OCI-LY3 (cell line): ENCODE data around the gene BCR.

Experiments
- H2AFZ ChIP-seq: fragments of 200-600, 300-600 bp; shearing (Covaris generic); 2 replicates; pipeline ENCODE4 v1.6.0; 2014; ENCODE audit warnings: antibody characterized with exemption, low read depth, low read length
- H3K27ac ChIP-seq: fragments of 200-600, 300-600 bp; sonication (generic); 2 replicates; pipeline ENCODE4 v1.5.1; 2014; ENCODE audit warnings: mild to moderate bottlenecking, low read length, moderate library complexity, mixed read lengths
- H3K27me3 ChIP-seq: fragments of 200-600, 300-600 bp; sonication (generic); 2 replicates; pipeline ENCODE4 v1.6.1; 2014; ENCODE audit warnings: low read depth, low read length, mixed read lengths
- H3K36me3 ChIP-seq: fragments of 200-600, 300-600 bp; sonication (generic); replicated peaks from 2 replicates; pipeline ENCODE3; 2014; ENCODE audit warnings: low read depth, low read length, mixed read lengths
- H3K4me1 ChIP-seq: fragments of 300-600, 200-600 bp; sonication (generic); 2 replicates; pipeline ENCODE4 v1.6.1; 2014; ENCODE audit warnings: low read length, mixed read lengths
- H3K4me2 ChIP-seq: fragments of 200-600, 300-600 bp; sonication (generic); 2 replicates; pipeline ENCODE4 v1.6.1; 2014; ENCODE audit warnings: low read length, mixed read lengths
- H3K4me3 ChIP-seq: fragments of 300-600, 200-600 bp; sonication (generic); 2 replicates; pipeline ENCODE4 v1.5.1; 2014; ENCODE audit warnings: antibody characterized with exemption, mild to moderate bottlenecking, low read length, moderate library complexity
- H3K79me2 ChIP-seq: fragments of 300-600, 200-600 bp; shearing (Covaris generic); 2 replicates; pipeline ENCODE4 v1.6.1; 2014; ENCODE audit warnings: mild to moderate bottlenecking, low read length, mixed read lengths
- H3K9ac ChIP-seq: fragments of 300-600, 200-600 bp; shearing (Covaris generic); 2 replicates; pipeline ENCODE4 v1.6.0; 2014; ENCODE audit warnings: mild to moderate bottlenecking, low read length, moderate library complexity
- H3K9me3 ChIP-seq: fragments of 200-600, 300-600 bp; shearing (Covaris generic); 2 replicates; pipeline ENCODE4 v1.6.1; 2014; ENCODE audit warnings: low read length, mixed read lengths; ENCODE audit not compliant: insufficient read depth
- H4K20me1 ChIP-seq: fragments of 200-600, 300-600 bp; sonication (generic); 2 replicates; pipeline ENCODE4 v1.6.1; 2016; ENCODE audit warnings: low read length, mixed read lengths; ENCODE audit not compliant: insufficient read depth
- CTCF ChIP-seq: fragments of 200-600, 300-600 bp; sonication (generic); IDR thresholded peaks from 2 replicates; pipeline ENCODE4 v1.5.1; 2014; ENCODE audit warnings: antibody characterized with exemption, low read length, low read depth
- EZH2phosphoT487 ChIP-seq: fragments of 200-600 bp; shearing (Covaris generic); IDR thresholded peaks from 2 replicates; pipeline ENCODE4 v1.6.1; 2018; ENCODE audit warnings: antibody characterized with exemption, mixed run types, low read depth

The BCR gene

GRCh38 chr22:23256171-23256932 lies 76.0 kb downstream of the BCR start:
- Histone ChIP-seq H3K4me1 (no peaks in the 10 kb centered on the region), H3K27ac (no peak overlapping the region), H3K79me2 (no peaks in the 10 kb centered on the region), H3K9ac (no peak overlapping the region), H4K20me1 (0 out of 2 replicates have a peak, but pooled peaks cover 4% of the 10 kb centered on the region), H2AFZ (no peak overlapping the region), H3K36me3 (no peaks in the 10 kb centered on the region), H3K27me3 (no peaks in the 10 kb centered on the region), H3K9me3 (no peaks in the 10 kb centered on the region), H3K4me3 (no peak overlapping the region), H3K4me2 (no peak overlapping the region)
- no peak for TF ChIP-seq CTCF
- TF ChIP-seq EZH2phosphoT487, result no peak

GRCh38 chr22:23256986-23257888 lies 76.9 kb downstream of the BCR start:
- Histone ChIP-seq H3K4me2 (no peak overlapping the region), H3K27me3 (no peaks in the 10 kb centered on the region), H3K9ac (no peak overlapping the region), H3K4me1 (no peaks in the 10 kb centered on the region), H3K4me3 (no peak overlapping the region), H3K27ac (no peak overlapping the region), H3K9me3 (no peaks in the 10 kb centered on the region), H2AFZ (no peak overlapping the region), H4K20me1 (0 out of 2 replicates have a peak, but pooled peaks cover 4% of the 10 kb centered on the region), H3K36me3 (no peaks in the 10 kb centered on the region), H3K79me2 (no peaks in the 10 kb centered on the region)
- no peak for TF ChIP-seq EZH2phosphoT487
- TF ChIP-seq CTCF, result no peak

GRCh38 chr22:23257889-23258825 lies 77.8 kb downstream of the BCR start:
- TF ChIP-seq EZH2phosphoT487, result no peak
- no peak for TF ChIP-seq CTCF
- Histone ChIP-seq H3K27ac (no peak overlapping the region), H3K79me2 (no peaks in the 10 kb centered on the region), H3K9ac (no peak overlapping the region), H3K4me3 (no peak overlapping the region), H3K4me2 (no peak overlapping the region), H3K9me3 (no peaks in the 10 kb centered on the region), H3K4me1 (no peaks in the 10 kb centered on the region), H4K20me1 (0 out of 2 replicates have a peak, but pooled peaks cover 4% of the 10 kb centered on the region), H3K36me3 (no peaks in the 10 kb centered on the region), H3K27me3 (no peaks in the 10 kb centered on the region), H2AFZ (no peak overlapping the region)
